T-helper 1 cell treated with Interleukin-12 subunit alpha and Interleukin-12 subunit beta and Interleukin-4 antibody, amounts not matched to agents 30 ng/mL and 1 ng/mL, for 36 hours (primary cell): ENCODE measurements around the gene ZEB2. TPM values are rescaled to one million over a fixed set of nuclear protein-coding genes. Genes with fewer than 3 reads are reported as not detected.

Source experiments
- intact Hi-C: fragments of 100-400 bp; cut with micrococcal nuclease; formaldehyde crosslinking; loops from one replicate; pipeline ENCODE4 v1.15.1; 2024
- total RNA-seq: library from RNA; stranded (reverse); gene quantifications from 2 replicates; pipeline ENCODE4 v1.2.3, GENCODE V29; 2022

The ZEB2 gene
- total RNA-seq, 1 donor from 2014 or later = 9.6 TPM

- intact Hi-C loops = no loop called here
Measured at GRCh38 chr2:144496977-144497598, 22.8 kb downstream of the ZEB2 start.

DNA sequence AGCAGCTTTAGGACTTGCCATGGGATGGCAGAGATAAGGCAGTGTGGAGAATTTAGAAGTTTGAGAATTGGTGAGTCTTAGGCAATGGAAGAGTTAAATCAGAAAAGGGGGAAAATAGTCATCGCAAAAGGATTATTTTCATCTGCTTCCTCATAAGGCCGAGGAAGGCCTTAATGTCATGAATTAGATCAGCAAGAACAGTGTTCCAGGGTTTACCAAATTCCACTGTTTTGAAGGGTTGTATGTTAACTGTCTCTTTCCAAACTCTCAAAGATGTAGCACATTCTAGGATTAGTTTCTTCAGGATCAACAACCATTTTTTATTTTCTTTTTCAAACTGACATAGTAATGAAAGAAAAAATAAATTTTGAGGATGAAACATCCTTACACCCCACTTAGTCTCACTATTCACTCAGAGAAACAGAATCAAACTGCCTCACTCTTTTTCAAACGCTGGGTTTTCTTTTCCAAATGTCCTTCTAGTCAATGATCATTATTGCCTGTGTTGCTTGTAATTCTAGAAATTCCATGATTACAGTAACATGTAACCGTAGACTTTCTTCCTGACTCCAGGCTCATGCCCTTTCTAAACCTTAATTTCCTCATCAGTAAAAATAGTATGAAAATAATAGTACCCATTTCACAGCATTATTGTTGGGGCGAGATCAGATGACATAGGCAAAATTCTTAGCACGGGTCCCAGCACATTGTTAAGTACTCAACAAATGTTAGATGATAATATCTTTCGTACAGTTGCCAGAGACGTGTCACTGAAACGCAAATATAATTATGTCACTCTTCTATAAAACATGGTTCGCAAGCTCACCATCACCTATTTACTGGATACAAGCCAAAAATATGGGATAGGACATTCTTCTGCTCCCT is 23.6 kb downstream of the ZEB2 start:
- intact Hi-C loops = no loop called here

DNA sequence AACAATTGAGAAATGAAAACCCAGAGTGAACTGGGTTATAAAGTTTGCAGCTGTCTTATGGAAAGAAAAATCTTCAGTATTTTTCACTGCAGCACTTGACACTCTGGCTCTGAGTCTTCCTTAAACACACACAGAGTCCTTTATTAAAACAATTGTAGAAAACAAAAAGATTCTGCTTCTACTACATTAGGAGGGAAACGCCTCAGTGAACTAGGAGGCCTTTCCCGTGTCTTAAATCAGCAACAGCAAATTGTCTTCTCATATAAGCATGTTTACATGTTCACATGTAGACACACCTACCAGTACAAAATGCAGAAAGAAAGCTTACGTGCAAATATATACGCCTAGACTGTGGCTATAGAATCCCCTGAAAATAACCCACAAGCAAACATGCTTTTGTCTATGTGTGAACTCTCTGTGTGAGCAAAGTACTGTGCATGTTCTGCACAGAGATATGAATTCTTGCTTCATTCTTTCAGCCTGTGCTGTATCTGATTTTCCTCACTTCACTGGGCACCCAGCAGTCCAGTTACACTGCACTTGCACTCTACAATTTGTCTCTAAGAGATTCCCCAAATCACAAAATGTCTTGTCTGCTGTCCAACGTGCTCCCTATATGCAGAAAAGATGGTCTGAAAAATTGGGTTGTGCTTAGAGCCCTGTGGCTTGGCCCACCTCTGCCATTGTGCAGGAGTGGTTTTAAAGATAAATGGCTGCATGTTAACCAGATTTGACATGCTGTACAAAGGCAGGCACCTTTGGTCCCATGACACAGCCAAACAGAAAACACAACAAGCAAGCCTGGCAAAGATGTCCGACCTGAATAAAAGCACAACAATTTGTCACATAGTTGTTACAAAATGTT is 24.5 kb downstream of the ZEB2 start:
- intact Hi-C loops = no loop called here

GRCh38 chr2:144493027-144493809 is 26.7 kb downstream of the ZEB2 start:
- intact Hi-C loops = no loop called here

DNA sequence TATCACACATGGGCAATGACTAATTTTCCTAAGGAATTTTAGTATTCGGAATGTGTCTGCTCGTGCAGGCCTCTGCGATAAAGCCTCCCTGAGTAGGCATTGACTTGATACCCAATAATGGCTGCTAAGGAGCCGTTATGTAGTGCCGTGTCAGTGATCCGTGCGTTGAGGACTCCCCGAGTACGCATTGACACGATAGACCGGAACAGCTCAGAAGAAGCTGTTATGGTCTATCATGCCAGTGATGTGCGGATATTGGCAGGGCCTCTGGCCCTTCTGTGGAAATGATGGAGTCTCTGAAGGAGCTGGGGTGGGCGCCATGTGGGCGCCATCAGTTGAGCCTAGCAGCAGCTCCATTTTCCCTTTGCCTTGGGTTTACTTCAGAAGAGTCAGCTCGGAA is 29.1 kb downstream of the ZEB2 start:
- intact Hi-C loops = no loop called here

DNA sequence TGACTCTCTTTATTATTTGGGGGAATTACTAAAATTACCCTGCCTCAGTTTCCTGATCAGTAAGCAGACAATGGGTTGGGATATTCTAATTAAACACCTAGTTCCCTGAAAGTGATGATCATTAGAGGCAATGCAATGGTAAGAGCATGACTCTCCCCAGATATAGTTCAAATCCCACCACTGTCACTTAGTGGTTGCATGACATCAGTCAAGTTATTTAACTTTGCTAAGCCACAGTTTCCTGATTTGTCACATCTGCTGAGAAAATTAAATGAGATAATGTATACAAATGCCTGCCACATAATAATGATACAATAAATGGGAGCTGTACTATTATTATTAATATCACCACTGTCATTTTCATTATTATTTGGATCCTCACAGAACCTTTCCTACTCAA is 29.9 kb downstream of the ZEB2 start:
- intact Hi-C loops = no loop called here

DNA sequence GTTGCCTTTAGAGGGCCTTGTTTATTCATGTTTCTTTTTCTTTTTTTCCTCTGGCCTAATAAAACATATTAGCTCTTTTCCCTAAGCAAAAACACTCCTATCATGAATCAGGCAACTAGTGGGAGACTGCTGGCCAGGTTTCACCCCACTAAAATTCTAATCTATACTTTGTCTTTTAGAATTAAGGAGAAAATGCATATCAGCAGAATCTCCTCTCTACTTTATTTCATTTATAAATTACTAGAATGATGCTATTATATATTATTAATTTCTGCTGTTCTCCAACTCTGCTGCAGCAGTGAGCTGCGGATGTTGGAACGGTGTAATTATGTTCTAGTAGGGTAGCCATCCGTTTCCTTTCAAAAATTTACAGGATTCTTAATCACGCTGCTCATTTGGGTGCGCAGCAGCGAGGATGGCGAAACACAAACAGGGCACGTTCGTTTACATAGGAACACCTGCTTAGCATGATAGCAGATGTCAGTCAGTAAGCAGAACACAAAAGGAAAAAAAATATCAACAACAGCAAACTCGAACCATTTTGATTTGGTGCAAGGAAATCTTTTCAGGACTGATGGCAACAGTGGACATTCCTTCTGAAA is 30.5 kb downstream of the ZEB2 start:
- intact Hi-C loops = no loop called here

- intact Hi-C loops = no loop called here
Measured at GRCh38 chr2:144484201-144484948, 35.5 kb downstream of the ZEB2 start.

DNA sequence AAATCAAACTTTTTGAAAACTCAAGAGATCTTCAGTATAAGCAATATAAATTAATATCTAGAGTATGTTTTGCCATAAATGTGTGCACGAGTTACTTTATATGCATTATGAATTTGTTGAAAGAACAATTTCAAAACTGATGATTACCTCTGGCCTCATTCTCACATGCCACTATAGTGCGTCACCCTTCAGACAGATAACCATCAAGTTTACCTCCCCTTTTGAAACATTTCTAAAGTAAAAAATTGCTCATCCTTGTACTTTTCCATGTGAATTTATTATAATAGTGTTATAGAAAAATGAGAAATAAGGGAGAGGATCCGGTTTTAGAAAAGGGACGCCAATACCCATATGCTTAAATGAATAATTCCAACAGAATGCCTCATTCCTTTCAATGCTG is 38.3 kb downstream of the ZEB2 start:
- intact Hi-C loops = no loop called here

DNA sequence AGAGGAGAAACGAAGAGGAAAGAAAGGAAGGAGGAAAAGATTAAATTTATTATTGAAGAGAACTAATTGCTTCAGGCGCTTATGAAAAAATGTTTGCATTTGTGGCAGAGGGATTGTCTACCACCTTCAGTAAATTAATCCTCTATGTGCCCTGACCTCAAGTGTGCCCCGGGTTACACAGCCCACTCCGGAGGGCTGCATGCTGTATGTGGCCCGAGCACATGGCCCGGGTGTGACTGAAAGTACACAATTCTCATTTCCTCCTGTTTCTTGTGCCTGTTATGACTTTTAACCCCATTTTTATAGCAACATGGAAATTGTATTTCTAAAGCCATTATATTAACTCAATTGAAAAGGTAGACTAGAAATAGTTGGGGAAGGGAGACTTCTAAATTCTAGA is 38.8 kb downstream of the ZEB2 start:
- intact Hi-C loops = no loop called here

GRCh38 chr2:144480285-144480684 is 39.6 kb downstream of the ZEB2 start:
- intact Hi-C loops = no loop called here

GRCh38 chr2:144479659-144480058 is 40.3 kb downstream of the ZEB2 start:
- intact Hi-C loops = no loop called here

- intact Hi-C loops = no loop called here
Measured at GRCh38 chr2:144479138-144479537, 40.8 kb downstream of the ZEB2 start.

DNA sequence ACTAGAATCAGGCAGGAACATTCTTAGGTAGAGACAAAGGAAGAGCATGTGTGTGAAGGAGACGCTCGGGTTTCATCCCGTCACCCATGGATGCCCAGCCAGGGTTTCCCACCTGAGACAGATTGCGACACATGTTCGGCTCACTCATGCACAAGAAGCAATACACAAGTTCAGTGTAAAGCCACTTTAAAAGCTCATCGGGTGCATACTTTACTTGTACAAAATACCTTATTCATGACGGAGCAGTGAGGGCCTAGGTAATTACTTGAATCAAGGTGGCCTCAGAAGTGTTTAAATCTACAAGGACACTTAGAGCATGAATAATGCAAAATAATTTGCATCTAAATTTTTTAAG is 42.0 kb downstream of the ZEB2 start:
- intact Hi-C loops = no loop called here

DNA sequence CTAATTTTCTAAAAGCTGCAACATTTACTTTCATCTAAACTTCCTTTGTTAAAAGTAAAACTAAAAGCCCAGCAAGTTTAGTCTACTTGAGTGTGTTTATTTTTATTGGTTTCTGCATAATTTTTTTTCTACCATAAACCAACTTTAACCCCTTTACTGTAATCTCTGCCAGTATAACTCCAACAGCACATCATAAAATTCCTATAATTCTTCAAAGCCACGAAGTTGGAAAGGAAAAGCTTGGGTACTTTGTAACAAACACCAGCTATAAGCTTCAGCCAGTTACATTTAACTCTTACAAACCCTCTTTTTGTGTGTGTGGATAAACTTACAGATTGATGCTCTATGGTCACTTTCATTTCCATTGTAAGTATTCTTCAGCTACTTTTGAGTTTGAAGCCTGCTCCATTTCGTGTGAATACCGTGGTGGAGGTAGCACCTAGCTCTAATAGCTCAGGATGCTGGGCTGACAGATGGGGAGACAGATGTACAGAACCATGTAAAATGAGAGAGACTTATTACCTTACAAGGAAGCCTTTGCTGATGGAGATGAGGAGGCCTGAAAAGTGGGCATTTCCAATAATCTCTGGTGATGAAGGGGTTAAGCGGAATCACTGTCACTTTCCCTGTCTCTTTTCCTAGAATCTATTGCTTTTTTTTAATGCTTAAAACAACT is 42.5 kb downstream of the ZEB2 start:
- intact Hi-C loops = no loop called here

DNA sequence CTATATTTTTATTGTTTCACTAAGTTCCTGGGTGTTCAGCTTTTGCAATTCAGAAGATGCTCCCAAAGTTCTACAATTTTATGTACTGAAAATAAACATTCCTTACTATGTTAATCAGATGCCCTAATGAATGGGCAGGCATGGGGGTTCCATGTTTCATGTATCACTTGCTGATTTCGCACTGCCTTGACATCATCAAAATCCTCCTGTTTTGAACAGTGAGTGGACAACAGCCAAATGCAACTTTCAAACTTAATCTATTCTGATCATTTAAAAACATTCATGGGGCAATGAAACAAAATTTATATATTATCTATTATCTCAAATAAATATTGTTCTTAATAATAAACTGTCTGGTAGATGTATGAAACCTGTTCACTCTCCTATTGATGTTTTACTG is 43.2 kb downstream of the ZEB2 start:
- intact Hi-C loops = no loop called here

GRCh38 chr2:144475569-144476275 is 44.2 kb downstream of the ZEB2 start:
- intact Hi-C loops = no loop called here

DNA sequence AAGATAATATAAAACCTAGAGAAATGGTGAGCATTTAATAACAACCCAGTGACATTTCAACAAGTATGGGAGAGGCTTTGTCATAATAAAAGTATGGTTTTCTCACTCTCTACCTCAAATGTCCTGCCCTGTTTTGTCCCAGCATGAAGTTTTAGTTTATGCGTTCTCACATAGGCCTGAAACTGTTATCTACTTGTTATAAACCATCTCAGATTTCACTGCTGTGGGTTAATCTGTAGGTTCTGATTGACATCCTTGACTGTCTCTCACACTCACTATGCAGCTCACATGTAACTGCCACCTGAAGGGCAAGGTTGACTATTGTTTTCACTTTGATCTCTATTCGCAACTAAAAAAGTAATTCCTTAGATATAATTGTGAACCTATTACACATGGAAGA is 44.9 kb downstream of the ZEB2 start:
- intact Hi-C loops = no loop called here

GRCh38 chr2:144474017-144474416 is 45.9 kb downstream of the ZEB2 start:
- intact Hi-C loops = no loop called here
